DND-41 (cell line): Measurements from ENCODE around the gene DHX57.

Source experiments
- EZH2 ChIP-seq: IDR thresholded peaks from 3 replicates; pipeline ENCODE4 v1.6.1; 2012; ENCODE audit warnings: borderline replicate concordance, low read depth, mild to moderate bottlenecking, moderate library complexity, low read length, inconsistent platforms; ENCODE audit not compliant: severe bottlenecking
- TF ChIP-seq, protein P1 (sequence below): IDR thresholded peaks from 2 replicates; pipeline ENCODE4 v1.5.1; 2012; ENCODE audit warnings: borderline replicate concordance, low read length, moderate library complexity, mild to moderate bottlenecking; ENCODE audit not compliant: poor library complexity, severe bottlenecking; ENCODE audit errors: extremely low read depth

GRCh38 chr2:38876407-38876806 lies 673 bp upstream of the DHX57 start:
- no peak for TF ChIP-seq EZH2
- TF ChIP-seq, protein P1, sequence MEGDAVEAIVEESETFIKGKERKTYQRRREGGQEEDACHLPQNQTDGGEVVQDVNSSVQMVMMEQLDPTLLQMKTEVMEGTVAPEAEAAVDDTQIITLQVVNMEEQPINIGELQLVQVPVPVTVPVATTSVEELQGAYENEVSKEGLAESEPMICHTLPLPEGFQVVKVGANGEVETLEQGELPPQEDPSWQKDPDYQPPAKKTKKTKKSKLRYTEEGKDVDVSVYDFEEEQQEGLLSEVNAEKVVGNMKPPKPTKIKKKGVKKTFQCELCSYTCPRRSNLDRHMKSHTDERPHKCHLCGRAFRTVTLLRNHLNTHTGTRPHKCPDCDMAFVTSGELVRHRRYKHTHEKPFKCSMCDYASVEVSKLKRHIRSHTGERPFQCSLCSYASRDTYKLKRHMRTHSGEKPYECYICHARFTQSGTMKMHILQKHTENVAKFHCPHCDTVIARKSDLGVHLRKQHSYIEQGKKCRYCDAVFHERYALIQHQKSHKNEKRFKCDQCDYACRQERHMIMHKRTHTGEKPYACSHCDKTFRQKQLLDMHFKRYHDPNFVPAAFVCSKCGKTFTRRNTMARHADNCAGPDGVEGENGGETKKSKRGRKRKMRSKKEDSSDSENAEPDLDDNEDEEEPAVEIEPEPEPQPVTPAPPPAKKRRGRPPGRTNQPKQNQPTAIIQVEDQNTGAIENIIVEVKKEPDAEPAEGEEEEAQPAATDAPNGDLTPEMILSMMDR = no peak
